CD4-positive, alpha-beta memory T cell (primary cell): Measurements from ENCODE around the gene SLFN5. TPM values are rescaled to one million over a fixed set of nuclear protein-coding genes. Genes with fewer than 3 reads are reported as not detected.

ENCODE experiments used
- CTCF ChIA-PET: fragments of 350-600 bp; sonication (Branson Sonifier 250); formaldehyde crosslinking; loops from one replicate; lab custom pipeline; 2021; ENCODE audit warnings: inconsistent platforms; ENCODE audit not compliant: partially characterized antibody; lab: Charles Lee
- POLR2A ChIA-PET: fragments of 350-600 bp; sonication (Branson Sonifier 250); formaldehyde crosslinking; loops from one replicate; lab custom pipeline; 2021; ENCODE audit not compliant: partially characterized antibody; lab: Charles Lee
- DNase-seq, 5 donors: peaks; one replicate each; pipeline versions ENCODE4 v3.0.0 to v3.0.0-alpha.2; 2020 to 2022; ENCODE audit warnings: mixed read lengths in 1 of 5
- H3K27ac ChIP-seq: one replicate; pipeline ENCODE4 v1.7.0; 2013; ENCODE audit warnings: low read depth, low read length
- H3K27me3 ChIP-seq: 2 replicates; pipeline ENCODE4 v1.7.0; 2013; ENCODE audit warnings: mild to moderate bottlenecking, low read length, moderate library complexity; ENCODE audit not compliant: insufficient read depth
- H3K36me3 ChIP-seq: 2 replicates; pipeline ENCODE4 v1.7.0; 2013; ENCODE audit warnings: mild to moderate bottlenecking, low read length, moderate library complexity; ENCODE audit not compliant: insufficient read depth
- H3K4me1 ChIP-seq: 2 replicates; pipeline ENCODE4 v1.7.0; 2013; ENCODE audit warnings: mild to moderate bottlenecking, low read length, moderate library complexity; ENCODE audit not compliant: insufficient read depth
- H3K4me3 ChIP-seq, 2 donors: one replicate each; pipeline ENCODE4 v1.7.0; 2013; ENCODE audit warnings: low read length in 2 of 2, mild to moderate bottlenecking in 1 of 2
- H3K9me3 ChIP-seq, 2 donors: one replicate each; pipeline ENCODE4 v1.7.0; 2013; ENCODE audit warnings: low read length in 2 of 2, control low read depth in 1 of 2; ENCODE audit not compliant: control insufficient read depth in 1 of 2
- H3K27ac Mint-ChIP-seq, 7 donors: one replicate each; pipeline ENCODE4 v1.8.0; 2020 to 2021; ENCODE audit warnings: mixed read lengths in 7 of 7, mild to moderate bottlenecking in 6 of 7, inconsistent platforms in 3 of 7, moderate library complexity in 3 of 7
- H3K27me3 Mint-ChIP-seq, 2 donors: one replicate each; pipeline ENCODE4 v1.8.0; 2020 to 2021; ENCODE audit warnings: mixed read lengths in 2 of 2
- H3K36me3 Mint-ChIP-seq, 2 donors: one replicate each; pipeline ENCODE4 v1.8.0; 2020 to 2021; ENCODE audit warnings: mixed read lengths in 2 of 2, inconsistent platforms in 1 of 2, mild to moderate bottlenecking in 1 of 2
- H3K4me1 Mint-ChIP-seq, 4 donors: one replicate each; pipeline ENCODE4 v1.8.0; 2020 to 2021; ENCODE audit warnings: mixed read lengths in 4 of 4, mild to moderate bottlenecking in 1 of 4
- H3K4me3 Mint-ChIP-seq, 8 donors: one replicate each; pipeline ENCODE4 v1.8.0; 2020 to 2021; ENCODE audit warnings: mixed read lengths in 8 of 8, mild to moderate bottlenecking in 7 of 8, moderate library complexity in 6 of 8, inconsistent platforms in 3 of 8
- H3K9me3 Mint-ChIP-seq, 8 donors: one replicate each; pipeline ENCODE4 v1.8.0; 2020 to 2021; ENCODE audit warnings: mixed read lengths in 8 of 8, mild to moderate bottlenecking in 5 of 8, inconsistent platforms in 3 of 8, moderate library complexity in 1 of 8
- intact Hi-C: fragments of 100-400 bp; cut with micrococcal nuclease; formaldehyde crosslinking; loops from one replicate; pipeline ENCODE4 v1.15.1; 2023
- polyA plus RNA-seq, 2 donors: library from polyadenylated mRNA; unstranded; fragments of 300-500 nt; fragmentation: Illumina TruSeq; gene quantifications; one replicate each; pipeline ENCODE4 v1.2.3, GENCODE V29; 2021
- total RNA-seq, 2 experiments: library from RNA; stranded (reverse); gene quantifications; one replicate each; pipeline ENCODE4 v1.2.3, GENCODE V29; 2021

The SLFN5 gene
- total and polyA plus RNA-seq, 4 experiments from 2014 or later, result 73.4 to 188 (median 167) TPM

DNA sequence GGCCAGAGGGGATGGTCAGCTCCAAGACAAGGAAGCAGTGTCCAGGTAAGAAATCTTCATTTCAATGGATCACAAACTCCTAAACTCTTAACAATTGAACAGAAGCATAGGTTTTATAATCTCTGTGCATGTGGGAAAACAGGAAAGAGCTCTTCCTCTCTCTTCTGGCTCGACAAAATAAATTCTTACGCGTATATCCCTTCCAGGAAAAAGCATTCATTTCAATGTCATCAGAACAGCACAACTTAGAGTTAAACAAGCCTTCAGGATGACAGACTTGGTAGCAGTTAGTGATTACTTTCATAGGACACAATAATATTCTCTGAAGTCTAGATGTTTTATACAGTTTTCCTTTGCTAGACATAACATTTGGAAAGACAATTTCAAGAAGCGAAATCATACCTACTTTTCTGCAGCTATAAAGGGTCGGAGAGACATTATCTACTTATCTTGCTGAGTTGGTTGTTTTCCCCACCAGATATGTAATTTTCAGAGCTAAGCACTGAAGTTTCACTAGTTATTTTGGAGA, 29.4 kb upstream of the SLFN5 start:
- CTCF ChIA-PET, result interaction anchor here (0.7 to 4.2 kb wide), 19 partner anchors 9 to 534 kb away, joined by 3 to 54 read pairs (median 4); partner anchors contain the start of genes SLFN12L and SLFN5
- Mint-ChIP-seq H3K4me3 (peak overlapping the region; percentile 16 to 85 (median 79)), H3K36me3 (peaks cover 3 to 6% of the 10 kb centered on the region in 2 donors), H3K27me3 (no peaks in the 10 kb centered on the region), H3K4me1 (peaks cover 65 to 90% (median 78%) of the 10 kb centered on the region in 4 donors), H3K9me3 (no peaks in the 10 kb centered on the region), H3K27ac (peak overlapping the region; percentile 87 to 97 (median 94))
- peak in 1 of 5 donors; percentile 10 for DNase-seq
- Histone ChIP-seq H3K4me1 (peaks cover 89% of the 10 kb centered on the region), H3K36me3 (no peaks in the 10 kb centered on the region), H3K27me3 (no peaks in the 10 kb centered on the region), H3K4me3 (peak overlapping the region; percentile 18 to 36), H3K27ac (peak overlapping the region; percentile 36), H3K9me3 (no peaks in the 10 kb centered on the region)
- intact Hi-C loops, result no loop called here
- POLR2A ChIA-PET, result interaction anchor here (0.6 to 9.3 kb wide), 43 partner anchors 8 to 595 kb away, joined by 3 to 432 read pairs (median 8); partner anchors contain the start of genes NLE1, PEX12, SLFN11 and SLFN12L

DNA sequence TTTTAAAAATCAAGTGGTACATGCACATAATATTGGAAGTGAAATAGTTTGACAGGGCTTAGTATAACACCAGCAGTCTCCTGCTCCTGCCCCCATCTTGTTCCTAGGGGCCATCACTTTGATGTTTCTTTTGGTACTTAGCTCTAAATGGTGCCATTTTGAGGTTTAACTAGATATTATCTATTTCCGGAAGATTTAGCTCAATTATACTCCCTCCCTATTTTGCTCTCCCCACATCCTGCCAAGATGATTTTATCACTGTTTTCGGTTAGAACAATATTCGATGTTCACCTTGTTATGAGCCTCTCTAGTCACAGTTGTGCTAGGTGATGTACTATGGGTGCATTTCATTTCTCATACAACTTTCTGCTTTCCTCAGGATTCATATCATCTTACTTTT, 28.7 kb upstream of the SLFN5 start:
- Mint-ChIP-seq H3K27me3 (no peaks in the 10 kb centered on the region), H3K4me3 (peak overlapping the region; percentile 16 to 85 (median 79)), H3K36me3 (peaks cover 3 to 6% of the 10 kb centered on the region in 2 donors), H3K27ac (peak overlapping the region; percentile 87 to 97 (median 94)), H3K4me1 (peaks cover 69 to 90% (median 79%) of the 10 kb centered on the region in 4 donors), H3K9me3 (no peaks in the 10 kb centered on the region)
- H3K4me3 ChIP-seq, result peak overlapping the region; percentile 36 to 51
- no peaks in the 10 kb centered on the region for H3K27me3 ChIP-seq
- peak overlapping the region; percentile 60 for H3K27ac ChIP-seq
- H3K36me3 ChIP-seq, result no peaks in the 10 kb centered on the region
- CTCF ChIA-PET, result interaction anchor here (0.7 to 4.2 kb wide), 20 partner anchors 8 to 533 kb away, joined by 3 to 54 read pairs (median 4); partner anchors contain the start of genes SLFN12L and SLFN5
- peak; percentile 86 to 92 (median 89) for DNase-seq
- no peaks in the 10 kb centered on the region for H3K9me3 ChIP-seq
- H3K4me1 ChIP-seq, result peaks cover 89% of the 10 kb centered on the region
- intact Hi-C loops, result loop anchor here (1.0 to 2.0 kb wide), 7 partner anchors 25 to 325 kb away; partner anchors contain the start of gene NLE1
- POLR2A ChIA-PET, result interaction anchor here (0.6 to 9.3 kb wide), 46 partner anchors 8 to 595 kb away, joined by 3 to 432 read pairs (median 8); partner anchors contain the start of genes NLE1, PEX12, SLFN11 and SLFN12L

DNA sequence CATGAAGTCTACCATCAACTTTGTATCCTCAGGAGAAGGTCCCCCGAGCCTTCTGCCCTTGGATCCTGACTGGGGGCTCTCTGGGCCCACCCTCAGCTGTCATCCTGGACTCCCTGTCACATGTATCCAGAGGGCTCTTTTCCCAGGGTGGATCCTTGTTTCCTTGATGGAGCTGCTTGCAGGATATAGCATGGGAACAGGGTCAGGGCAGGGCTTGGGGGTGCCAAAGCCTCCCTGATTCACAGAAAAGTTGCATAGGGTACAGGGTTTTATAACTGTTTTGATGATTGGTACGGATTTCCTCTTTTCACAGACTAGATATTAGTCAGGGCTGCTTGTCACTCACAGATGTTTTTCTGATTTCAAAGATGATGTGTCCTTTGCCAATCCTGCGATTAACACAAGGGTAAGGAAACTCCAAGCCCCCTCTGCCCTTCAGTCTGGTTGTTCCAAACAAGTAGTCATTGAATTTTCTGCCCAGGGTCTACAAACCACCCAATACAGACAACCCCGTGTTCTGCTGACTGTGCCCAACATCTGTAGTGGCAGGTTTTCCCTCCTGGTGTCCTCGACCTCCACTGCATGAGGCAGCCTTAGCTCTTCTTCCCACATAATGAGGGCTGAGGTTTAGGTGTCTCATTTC, 28.1 kb upstream of the SLFN5 start:
- DNase-seq, result peak in 3 of 5 donors; percentile 57 to 65 (median 58)
- H3K4me3 Mint-ChIP-seq, result peak overlapping the region; percentile 16 to 85 (median 79)
- H3K27ac ChIP-seq, result peak overlapping the region; percentile 60
- H3K9me3 ChIP-seq, result no peaks in the 10 kb centered on the region
- intact Hi-C loops, result loop anchor here (1.0 to 2.0 kb wide), 7 partner anchors 26 to 325 kb away; partner anchors contain the start of gene NLE1
- peak overlapping the region; percentile 87 to 97 (median 94) for H3K27ac Mint-ChIP-seq
- H3K36me3 Mint-ChIP-seq, result peaks cover 3 to 6% of the 10 kb centered on the region in 2 donors
- peaks cover 93% of the 10 kb centered on the region for H3K4me1 ChIP-seq
- no peaks in the 10 kb centered on the region for H3K9me3 Mint-ChIP-seq
- no peaks in the 10 kb centered on the region for H3K36me3 ChIP-seq
- H3K4me3 ChIP-seq, result peak overlapping the region; percentile 38 to 51
- ChIA-PET POLR2A (interaction anchor here (0.7 to 9.3 kb wide), 42 partner anchors 7 to 594 kb away, joined by 3 to 432 read pairs (median 8); partner anchors contain the start of genes NLE1, PEX12, SLFN12L and SLFN13), CTCF (interaction anchor here (0.6 to 4.2 kb wide), 14 partner anchors 15 to 324 kb away, joined by 3 to 54 read pairs (median 4); partner anchors contain the start of gene SLFN5)
- no peaks in the 10 kb centered on the region for H3K27me3 ChIP-seq
- no peaks in the 10 kb centered on the region for H3K27me3 Mint-ChIP-seq
- H3K4me1 Mint-ChIP-seq, result peaks cover 70 to 91% (median 79%) of the 10 kb centered on the region in 4 donors

DNA sequence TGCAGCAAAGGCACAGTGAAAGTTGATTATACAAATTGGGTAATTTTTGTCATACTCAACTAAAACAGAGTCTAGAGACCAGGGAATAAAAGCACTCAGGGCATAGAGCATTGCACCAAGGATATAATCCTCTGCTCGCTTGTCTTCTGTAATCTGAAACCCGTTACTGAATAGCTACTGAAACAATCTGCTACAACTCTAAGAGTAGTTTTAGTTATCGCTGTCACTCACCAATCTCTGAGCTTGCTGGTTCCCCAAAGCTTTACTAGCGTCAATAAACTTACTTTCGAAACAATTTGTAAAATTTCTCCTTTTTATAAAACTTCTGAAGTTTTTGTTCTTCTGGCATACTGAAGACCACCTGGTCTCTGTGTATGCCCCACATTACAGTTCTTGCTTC, 25.8 kb upstream of the SLFN5 start:
- CTCF ChIA-PET, result interaction anchor here (0.6 to 2.6 kb wide), 3 partner anchors 21 to 130 kb away, joined by 3 to 7 read pairs (median 6); no protein-coding TSS in a partner anchor
- no peak for DNase-seq
- Histone ChIP-seq H3K27ac (peak overlapping the region; percentile 12), H3K4me3 (no peak overlapping the region), H3K27me3 (no peaks in the 10 kb centered on the region), H3K9me3 (no peaks in the 10 kb centered on the region), H3K4me1 (peaks cover 94% of the 10 kb centered on the region), H3K36me3 (no peaks in the 10 kb centered on the region)
- Mint-ChIP-seq H3K27me3 (no peaks in the 10 kb centered on the region), H3K9me3 (peaks cover 0 to 3% (median 0%) of the 10 kb centered on the region in 8 donors), H3K4me3 (peak overlapping the region in 6 of 8 donors; percentile 4 to 59 (median 18)), H3K4me1 (peaks cover 65 to 94% (median 81%) of the 10 kb centered on the region in 4 donors), H3K27ac (peak overlapping the region; percentile 62 to 94 (median 90)), H3K36me3 (no peaks in the 10 kb centered on the region)
- intact Hi-C loops, result no loop called here
- POLR2A ChIA-PET, result interaction anchor here (0.6 to 12.7 kb wide), 3 partner anchors 21 to 320 kb away, joined by 4 to 256 read pairs (median 6); partner anchors contain the start of genes SLFN12L and SLFN5

DNA sequence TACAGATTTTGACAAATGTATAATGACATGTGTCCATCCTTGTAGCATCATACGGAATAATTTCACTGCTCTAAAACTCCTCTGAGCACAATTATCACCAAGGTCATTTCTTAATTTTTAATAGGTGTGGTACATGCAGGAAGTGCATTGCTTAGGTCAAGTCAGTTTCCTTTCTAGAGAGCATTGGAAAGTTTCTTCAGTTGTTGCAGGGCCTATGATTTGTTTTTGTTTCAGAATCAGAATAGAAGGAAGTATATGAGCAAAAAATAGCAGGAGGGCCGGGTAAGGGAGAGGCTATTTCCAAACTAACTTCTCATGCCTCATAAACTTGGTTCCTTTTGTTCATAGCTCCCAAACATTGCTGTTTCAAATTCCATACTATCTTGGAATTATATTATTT, 24.0 kb upstream of the SLFN5 start:
- peaks cover 3 to 8% of the 10 kb centered on the region in 2 donors for H3K36me3 Mint-ChIP-seq
- H3K4me1 Mint-ChIP-seq, result peaks cover 53 to 82% (median 68%) of the 10 kb centered on the region in 4 donors
- peaks cover 82% of the 10 kb centered on the region for H3K4me1 ChIP-seq
- CTCF ChIA-PET, result interaction anchor here (0.9 to 2.6 kb wide), 5 partner anchors 9 to 48 kb away, joined by 3 to 7 read pairs (median 4); no protein-coding TSS in a partner anchor
- H3K27me3 ChIP-seq, result no peaks in the 10 kb centered on the region
- H3K9me3 ChIP-seq, result peaks cover 0 to 4% of the 10 kb centered on the region in 2 donors
- POLR2A ChIA-PET, result interaction anchor here (0.6 to 12.7 kb wide), 6 partner anchors 10 to 316 kb away, joined by 3 to 256 read pairs (median 4); partner anchors contain the start of gene SLFN5
- intact Hi-C loops, result no loop called here
- DNase-seq, result peak in 1 of 5 donors; percentile 24
- peak overlapping the region; percentile 85 to 98 (median 94) for H3K27ac Mint-ChIP-seq
- peak overlapping the region; percentile 76 to 90 (median 83) for H3K4me3 Mint-ChIP-seq
- H3K36me3 ChIP-seq, result no peaks in the 10 kb centered on the region
- H3K9me3 Mint-ChIP-seq, result peaks cover 0 to 11% (median 7%) of the 10 kb centered on the region in 8 donors
- H3K27me3 Mint-ChIP-seq, result no peaks in the 10 kb centered on the region
- H3K27ac ChIP-seq, result peak overlapping the region; percentile 29
- peak overlapping the region in 1 of 2 donors; percentile 18 for H3K4me3 ChIP-seq

DNA sequence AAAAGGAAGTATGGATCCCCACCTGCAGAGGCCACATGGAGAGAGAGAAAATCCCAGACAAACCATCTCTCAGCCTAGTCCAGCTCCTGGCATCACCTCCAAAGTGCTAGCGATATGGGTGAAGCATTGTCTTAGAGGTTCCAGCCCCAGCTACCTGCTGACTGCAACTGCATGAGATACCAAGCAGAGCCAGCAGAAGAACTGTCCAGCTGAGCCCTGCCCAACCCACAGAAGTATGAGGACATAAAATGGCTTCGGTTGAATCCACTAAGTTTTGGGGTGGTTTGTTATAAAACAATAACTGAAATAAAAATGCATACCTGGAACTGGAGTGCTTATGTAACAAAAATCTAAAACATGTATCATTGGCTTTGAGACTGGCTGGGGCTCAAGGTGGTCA, 20.4 kb upstream of the SLFN5 start:
- Histone ChIP-seq H3K9me3 (peaks cover 0 to 4% of the 10 kb centered on the region in 2 donors), H3K36me3 (no peaks in the 10 kb centered on the region), H3K4me1 (peaks cover 49% of the 10 kb centered on the region), H3K4me3 (no peak overlapping the region), H3K27ac (no peak overlapping the region), H3K27me3 (no peaks in the 10 kb centered on the region)
- H3K4me1 Mint-ChIP-seq, result peaks cover 42 to 65% (median 54%) of the 10 kb centered on the region in 4 donors
- intact Hi-C loops, result no loop called here
- H3K27me3 Mint-ChIP-seq, result no peaks in the 10 kb centered on the region
- H3K27ac Mint-ChIP-seq, result peak overlapping the region in 3 of 7 donors; percentile 54 to 79 (median 69)
- ChIA-PET POLR2A (interaction anchor here (1.0 to 12.7 kb wide), 3 partner anchors 9 to 314 kb away, joined by 3 to 256 read pairs (median 7); partner anchors contain the start of gene SLFN5), CTCF (interaction anchor here (0.9 to 2.4 kb wide), 4 partner anchors 9 to 311 kb away, joined by 3 to 9 read pairs (median 3); no protein-coding TSS in a partner anchor)
- H3K9me3 Mint-ChIP-seq, result peaks cover 0 to 11% (median 7%) of the 10 kb centered on the region in 8 donors
- H3K36me3 Mint-ChIP-seq, result peaks cover 6 to 14% of the 10 kb centered on the region in 2 donors
- no peak for DNase-seq
- no peak overlapping the region for H3K4me3 Mint-ChIP-seq
